CD4-positive, alpha-beta memory T cell (primary cell): ENCODE measurements around the gene SERPINH1. TPM values are rescaled to one million over a fixed set of nuclear protein-coding genes. Genes with fewer than 3 reads are reported as not detected.
A peak's percentile ranks its signal among the peaks of the same experiment; 100 is the strongest.
"Not testable (repeated sequence)": the region's sequence is repeated elsewhere in the genome, so short reads cannot be mapped to it uniquely, and the experiment has no call there.

ENCODE experiments used
- CTCF ChIA-PET: fragments of 350-600 bp; sonication (Branson Sonifier 250); formaldehyde crosslinking; loops from one replicate; lab custom pipeline; 2021; ENCODE audit warnings: inconsistent platforms; ENCODE audit not compliant: partially characterized antibody; lab: Charles Lee
- POLR2A ChIA-PET: fragments of 350-600 bp; sonication (Branson Sonifier 250); formaldehyde crosslinking; loops from one replicate; lab custom pipeline; 2021; ENCODE audit not compliant: partially characterized antibody; lab: Charles Lee
- DNase-seq, 5 donors: peaks; one replicate each; pipeline versions ENCODE4 v3.0.0 to v3.0.0-alpha.2; 2020 to 2022; ENCODE audit warnings: mixed read lengths in 1 of 5
- H3K27ac ChIP-seq: one replicate; pipeline ENCODE4 v1.7.0; 2013; ENCODE audit warnings: low read depth, low read length
- H3K27me3 ChIP-seq: 2 replicates; pipeline ENCODE4 v1.7.0; 2013; ENCODE audit warnings: mild to moderate bottlenecking, low read length, moderate library complexity; ENCODE audit not compliant: insufficient read depth
- H3K36me3 ChIP-seq: 2 replicates; pipeline ENCODE4 v1.7.0; 2013; ENCODE audit warnings: mild to moderate bottlenecking, low read length, moderate library complexity; ENCODE audit not compliant: insufficient read depth
- H3K4me1 ChIP-seq: 2 replicates; pipeline ENCODE4 v1.7.0; 2013; ENCODE audit warnings: mild to moderate bottlenecking, low read length, moderate library complexity; ENCODE audit not compliant: insufficient read depth
- H3K4me3 ChIP-seq, 2 donors: one replicate each; pipeline ENCODE4 v1.7.0; 2013; ENCODE audit warnings: low read length in 2 of 2, mild to moderate bottlenecking in 1 of 2
- H3K9me3 ChIP-seq, 2 donors: one replicate each; pipeline ENCODE4 v1.7.0; 2013; ENCODE audit warnings: low read length in 2 of 2, control low read depth in 1 of 2; ENCODE audit not compliant: control insufficient read depth in 1 of 2
- H3K27ac Mint-ChIP-seq, 7 donors: one replicate each; pipeline ENCODE4 v1.8.0; 2020 to 2021; ENCODE audit warnings: mixed read lengths in 7 of 7, mild to moderate bottlenecking in 6 of 7, inconsistent platforms in 3 of 7, moderate library complexity in 3 of 7
- H3K27me3 Mint-ChIP-seq, 2 donors: one replicate each; pipeline ENCODE4 v1.8.0; 2020 to 2021; ENCODE audit warnings: mixed read lengths in 2 of 2
- H3K36me3 Mint-ChIP-seq, 2 donors: one replicate each; pipeline ENCODE4 v1.8.0; 2020 to 2021; ENCODE audit warnings: mixed read lengths in 2 of 2, inconsistent platforms in 1 of 2, mild to moderate bottlenecking in 1 of 2
- H3K4me1 Mint-ChIP-seq, 4 donors: one replicate each; pipeline ENCODE4 v1.8.0; 2020 to 2021; ENCODE audit warnings: mixed read lengths in 4 of 4, mild to moderate bottlenecking in 1 of 4
- H3K4me3 Mint-ChIP-seq, 8 donors: one replicate each; pipeline ENCODE4 v1.8.0; 2020 to 2021; ENCODE audit warnings: mixed read lengths in 8 of 8, mild to moderate bottlenecking in 7 of 8, moderate library complexity in 6 of 8, inconsistent platforms in 3 of 8
- H3K9me3 Mint-ChIP-seq, 8 donors: one replicate each; pipeline ENCODE4 v1.8.0; 2020 to 2021; ENCODE audit warnings: mixed read lengths in 8 of 8, mild to moderate bottlenecking in 5 of 8, inconsistent platforms in 3 of 8, moderate library complexity in 1 of 8
- intact Hi-C: fragments of 100-400 bp; cut with micrococcal nuclease; formaldehyde crosslinking; loops from one replicate; pipeline ENCODE4 v1.15.1; 2023
- polyA plus RNA-seq, 2 donors: library from polyadenylated mRNA; unstranded; fragments of 300-500 nt; fragmentation: Illumina TruSeq; gene quantifications; one replicate each; pipeline ENCODE4 v1.2.3, GENCODE V29; 2021
- total RNA-seq, 2 experiments: library from RNA; stranded (reverse); gene quantifications; one replicate each; pipeline ENCODE4 v1.2.3, GENCODE V29; 2021

SERPINH1 gene
- total and polyA plus RNA-seq, 4 experiments from 2014 or later, result 1.1 to 16.2 (median 11.3) TPM

GRCh38 chr11:75582506-75582894 lies 20.4 kb downstream of the SERPINH1 start:
- DNase-seq, result no peak
- peak overlapping the region in 6 of 7 donors; percentile 42 to 89 (median 80) for H3K27ac Mint-ChIP-seq
- Histone ChIP-seq H3K4me3 (peak overlapping the region; percentile 58 to 67), H3K36me3 (no peaks in the 10 kb centered on the region), H3K9me3 (no peaks in the 10 kb centered on the region), H3K4me1 (peaks cover 11% of the 10 kb centered on the region), H3K27me3 (no peaks in the 10 kb centered on the region), H3K27ac (peak overlapping the region; percentile 54)
- peak overlapping the region; percentile 76 to 89 (median 86) for H3K4me3 Mint-ChIP-seq
- intact Hi-C loops, result loop anchor here (10.0 kb wide), 1 partner anchor 232 kb away; the partner anchor contains the start of gene UVRAG
- H3K36me3 Mint-ChIP-seq, result no peaks in the 10 kb centered on the region
- ChIA-PET POLR2A (interaction anchor here (1.0 to 1.8 kb wide), 2 partner anchors 9 to 20 kb away, joined by 3 to 6 read pairs; partner anchors contain the start of gene SERPINH1), CTCF (no interaction called here)
- peaks cover 0 to 2% (median 0%) of the 10 kb centered on the region in 8 donors for H3K9me3 Mint-ChIP-seq
- H3K27me3 Mint-ChIP-seq, result peaks cover 0 to 2% of the 10 kb centered on the region in 2 donors
- H3K4me1 Mint-ChIP-seq, result peaks cover 8 to 19% (median 15%) of the 10 kb centered on the region in 4 donors

- peak overlapping the region; percentile 54 for H3K27ac ChIP-seq
- H3K4me3 ChIP-seq, result peak overlapping the region; percentile 58 to 67
- H3K27me3 ChIP-seq, result no peaks in the 10 kb centered on the region
- ChIA-PET CTCF (no interaction called here), POLR2A (interaction anchor here (1.0 to 1.8 kb wide), 2 partner anchors 10 to 21 kb away, joined by 3 to 6 read pairs; partner anchors contain the start of gene SERPINH1)
- H3K4me3 Mint-ChIP-seq, result peak overlapping the region; percentile 76 to 89 (median 86)
- H3K4me1 ChIP-seq, result peaks cover 11% of the 10 kb centered on the region
- peaks cover 0 to 2% (median 0%) of the 10 kb centered on the region in 8 donors for H3K9me3 Mint-ChIP-seq
- H3K36me3 Mint-ChIP-seq, result no peaks in the 10 kb centered on the region
- no peaks in the 10 kb centered on the region for H3K36me3 ChIP-seq
- intact Hi-C loops, result loop anchor here (1.0 to 10.0 kb wide), 3 partner anchors 21 to 232 kb away; partner anchors contain the start of genes SERPINH1 and UVRAG
- H3K4me1 Mint-ChIP-seq, result peaks cover 8 to 19% (median 15%) of the 10 kb centered on the region in 4 donors
- no peaks in the 10 kb centered on the region for H3K9me3 ChIP-seq
- DNase-seq, result peak; percentile 15 to 68 (median 44)
- peak overlapping the region in 6 of 7 donors; percentile 42 to 89 (median 80) for H3K27ac Mint-ChIP-seq
- H3K27me3 Mint-ChIP-seq, result peaks cover 0 to 2% of the 10 kb centered on the region in 2 donors
Measured at GRCh38 chr11:75582895-75583717, 21.1 kb downstream of the SERPINH1 start.

GRCh38 chr11:75583718-75584658 lies 21.9 kb downstream of the SERPINH1 start:
- H3K27ac Mint-ChIP-seq, result peak overlapping the region in 5 of 7 donors; percentile 42 to 81 (median 77)
- no peak for DNase-seq
- H3K4me1 Mint-ChIP-seq, result peaks cover 8 to 19% (median 15%) of the 10 kb centered on the region in 4 donors
- Histone ChIP-seq H3K36me3 (no peaks in the 10 kb centered on the region), H3K27me3 (no peaks in the 10 kb centered on the region), H3K4me1 (peaks cover 11% of the 10 kb centered on the region), H3K9me3 (no peaks in the 10 kb centered on the region), H3K4me3 (peak overlapping the region in 1 of 2 donors; percentile 67), H3K27ac (peak overlapping the region; percentile 54)
- CTCF ChIA-PET, result no interaction called here
- H3K27me3 Mint-ChIP-seq, result no peaks in the 10 kb centered on the region
- peak overlapping the region; percentile 69 to 89 (median 80) for H3K4me3 Mint-ChIP-seq
- POLR2A ChIA-PET, result interaction anchor here (1.8 kb wide), 1 partner anchor 22 kb away, joined by 6 read pairs; the partner anchor contains the start of gene SERPINH1
- H3K9me3 Mint-ChIP-seq, result peaks cover 0 to 2% (median 0%) of the 10 kb centered on the region in 8 donors
- H3K36me3 Mint-ChIP-seq, result no peaks in the 10 kb centered on the region
- intact Hi-C loops, result loop anchor here (1.0 to 10.0 kb wide), 3 partner anchors 22 to 231 kb away; partner anchors contain the start of genes SERPINH1 and UVRAG

DNA sequence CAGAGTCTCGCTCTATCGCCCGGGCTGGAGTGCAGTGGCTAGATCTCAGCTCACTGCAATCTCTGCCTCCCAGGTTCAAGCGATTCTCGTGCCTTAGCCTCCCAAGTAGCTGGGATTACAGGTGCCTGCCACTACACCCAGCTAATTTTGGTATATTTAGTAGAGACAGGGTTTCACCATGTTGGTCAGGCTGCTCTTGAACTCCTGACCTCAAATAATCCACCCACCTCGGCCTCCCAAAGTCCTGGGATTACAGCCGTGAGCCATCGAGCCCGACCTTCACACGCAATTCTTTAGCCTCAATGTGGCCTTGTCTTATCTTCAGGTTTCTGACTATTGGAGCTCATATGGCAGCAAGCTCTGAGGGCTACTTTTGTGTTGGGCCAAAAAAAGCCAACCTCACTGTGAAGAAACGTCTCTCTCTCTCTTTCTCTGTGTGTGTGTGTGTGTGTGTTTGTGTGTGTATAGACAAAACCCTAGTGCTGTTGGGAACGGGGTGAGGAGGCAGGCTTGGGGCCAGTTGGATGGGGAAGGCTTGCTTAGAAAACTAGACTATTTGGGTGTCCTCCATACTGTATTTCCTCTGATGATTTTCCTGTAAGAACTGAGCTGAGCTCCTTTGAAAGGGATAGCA lies 22.7 kb downstream of the SERPINH1 start:
- H3K9me3 ChIP-seq, DNase-seq, H3K4me3 ChIP-seq, H3K27ac ChIP-seq, H3K36me3 Mint-ChIP-seq, H3K9me3 Mint-ChIP-seq, H3K27me3 Mint-ChIP-seq, CTCF ChIA-PET, H3K27me3 ChIP-seq, H3K36me3 ChIP-seq: not testable (repeated sequence)
- peaks cover 11% of the 10 kb centered on the region for H3K4me1 ChIP-seq
- intact Hi-C loops, result loop anchor here (10.0 kb wide), 1 partner anchor 230 kb away; the partner anchor contains the start of gene UVRAG
- peaks cover 8 to 19% (median 15%) of the 10 kb centered on the region in 4 donors for H3K4me1 Mint-ChIP-seq
- H3K4me3 Mint-ChIP-seq, result peak overlapping the region; percentile 58 to 89 (median 80)
- H3K27ac Mint-ChIP-seq, result peak overlapping the region in 3 of 7 donors; percentile 50 to 81 (median 71)
- POLR2A ChIA-PET, result interaction anchor here (1.2 to 1.8 kb wide), 2 partner anchors 22 to 23 kb away, joined by 3 to 6 read pairs; partner anchors contain the start of gene SERPINH1

DNA sequence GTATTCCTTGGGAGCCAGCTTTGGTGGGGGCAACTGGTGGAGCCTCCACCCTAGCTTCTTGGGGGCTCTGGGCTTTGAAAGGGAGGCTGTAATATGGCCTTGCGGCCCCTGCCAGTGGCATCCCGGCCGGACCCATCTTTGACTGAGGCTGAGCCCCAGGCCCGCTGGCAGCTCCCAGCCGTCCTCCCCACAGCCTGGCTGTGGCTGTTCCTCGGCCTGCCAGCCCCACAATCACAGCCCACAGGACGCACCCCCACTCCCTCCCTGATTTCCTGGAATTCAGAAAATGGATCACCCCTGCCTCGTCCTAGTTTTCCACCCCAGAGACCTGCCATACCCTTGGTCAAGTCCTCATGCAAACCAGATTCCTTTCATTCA lies 23.2 kb downstream of the SERPINH1 start:
- Mint-ChIP-seq H3K27me3 (no peaks in the 10 kb centered on the region), H3K27ac (peak overlapping the region in 3 of 7 donors; percentile 50 to 81 (median 74)), H3K9me3 (peaks cover 0 to 2% (median 0%) of the 10 kb centered on the region in 8 donors), H3K4me1 (peaks cover 8 to 19% (median 15%) of the 10 kb centered on the region in 4 donors), H3K4me3 (peak overlapping the region in 5 of 8 donors; percentile 37 to 89 (median 52)), H3K36me3 (no peaks in the 10 kb centered on the region)
- ChIA-PET CTCF (interaction anchor here (0.5 kb wide), 1 partner anchor 790 kb away, joined by 4 read pairs; no protein-coding TSS in a partner anchor), POLR2A (interaction anchor here (1.2 kb wide), 1 partner anchor 23 kb away, joined by 3 read pairs; the partner anchor contains the start of gene SERPINH1)
- Histone ChIP-seq H3K4me3 (no peak overlapping the region), H3K4me1 (peaks cover 11% of the 10 kb centered on the region), H3K9me3 (no peaks in the 10 kb centered on the region), H3K27ac (no peak overlapping the region), H3K36me3 (no peaks in the 10 kb centered on the region), H3K27me3 (no peaks in the 10 kb centered on the region)
- intact Hi-C loops, result loop anchor here (10.0 kb wide), 1 partner anchor 230 kb away; the partner anchor contains the start of gene UVRAG
- no peak for DNase-seq

- H3K27ac Mint-ChIP-seq, result no peak overlapping the region
- Histone ChIP-seq H3K27ac (no peak overlapping the region), H3K9me3 (no peaks in the 10 kb centered on the region), H3K27me3 (no peaks in the 10 kb centered on the region), H3K4me1 (peaks cover 11% of the 10 kb centered on the region), H3K4me3 (no peak overlapping the region), H3K36me3 (no peaks in the 10 kb centered on the region)
- intact Hi-C loops, result loop anchor here (10.0 kb wide), 1 partner anchor 228 kb away; the partner anchor contains the start of gene UVRAG
- H3K4me3 Mint-ChIP-seq, result no peak overlapping the region
- peaks cover 0 to 2% (median 0%) of the 10 kb centered on the region in 8 donors for H3K9me3 Mint-ChIP-seq
- POLR2A ChIA-PET, result no interaction called here
- CTCF ChIA-PET, result interaction anchor here (0.7 to 1.1 kb wide), 4 partner anchors 9 to 13 kb away, joined by 3 to 4 read pairs (median 3); no protein-coding TSS in a partner anchor
- no peaks in the 10 kb centered on the region for H3K27me3 Mint-ChIP-seq
- H3K4me1 Mint-ChIP-seq, result peaks cover 8 to 19% (median 15%) of the 10 kb centered on the region in 4 donors
- no peaks in the 10 kb centered on the region for H3K36me3 Mint-ChIP-seq
- no peak for DNase-seq
Measured at GRCh38 chr11:75586395-75586794, 24.3 kb downstream of the SERPINH1 start.
